ENCODE measurements around the gene CCDC188. TPM values are rescaled to one million over a fixed set of nuclear protein-coding genes. Genes with fewer than 3 reads are reported as not detected.

Gene CCDC188
- total and polyA plus RNA-seq, 10 of the 15 experiments (the other 5 are each of a cell fraction or from before 2014, with no cell fraction given), result not detected

GRCh38 chr22:20165421-20165820 is 14.6 kb upstream of the CCDC188 start (continued):
- no peak for TF ChIP-seq NKRF (conservative IDR thresholded peaks at IDR 0.05)

GRCh38 chr22:20164863-20165262 is 14.0 kb upstream of the CCDC188 start:
- H3K4me1 ChIP-seq (ENCODE audit: control insufficient read depth, insufficient read depth, low read length), result no peaks in the 10 kb centered on the region
- no peaks in the 10 kb centered on the region for H3K79me2 ChIP-seq (ENCODE audit: control insufficient read depth, insufficient read depth, low read length)
- ChIA-PET CTCF (no interaction called here), RAD21 (ENCODE audit: unreplicated experiment) (no interaction called here), SMC1A (ENCODE audit: uncharacterized antibody, unreplicated experiment) (no interaction called here), POLR2A (no interaction called here)
- no peak overlapping the region for H3K27ac ChIP-seq (ENCODE audit: control insufficient read depth, insufficient read depth)
- FAIRE-seq (no peak), DNase-seq (ENCODE audit: low read depth, low spot score) (no peak), ATAC-seq (no peak)
- intact Hi-C loops (cut with micrococcal nuclease; ENCODE audit: unreplicated experiment), result no loop called here
- in situ Hi-C loops (cut with MboI), result no loop called here
- no peak overlapping the region for H2AFZ ChIP-seq (ENCODE audit: control insufficient read depth, low read depth, low read length)
- H3K9ac ChIP-seq (ENCODE audit: control insufficient read depth, insufficient read depth, low read length), result no peak overlapping the region
- BruUV-seq (replicated peaks), result no TSS peak
- TF ChIP-seq NBN (IDR thresholded peaks at IDR 0.05) (no peak), MEF2B (IDR thresholded peaks at IDR 0.05; ENCODE audit: partially characterized antibody, poor library complexity, severe bottlenecking) (no peak), RB1 (IDR thresholded peaks at IDR 0.05; ENCODE audit: borderline replicate concordance) (no peak), NR2F1 (conservative IDR thresholded peaks at IDR 0.05) (no peak), ZBTB4 (CRISPR knock-in tag; IDR thresholded peaks at IDR 0.05) (no peak), SIX5 (IDR thresholded peaks at IDR 0.05; ENCODE audit: low read depth, low read length, severe bottlenecking) (no peak), CUX1 (IDR thresholded peaks at IDR 0.05; ENCODE audit: insufficient replicate concordance, low read depth, low read length) (no peak), ZNF384 (IDR thresholded peaks at IDR 0.05; ENCODE audit: borderline replicate concordance, low read depth, low read length) (no peak)
- WGBS (ENCODE audit: insufficient coverage, insufficient replicate concordance, low lambda C conversion rate, missing lambda C conversion rate), result 46% methylated on average over 11 of the region's 11 CpGs
- H3K27me3 ChIP-seq (replicated peaks in 1 of 2; ENCODE audit: control insufficient read depth in 2 of 2, insufficient read depth in 2 of 2, low read length in 1 of 2), result no peaks in the 10 kb centered on the region
- no peak overlapping the region for H3K4me3 ChIP-seq
- H3K36me3 ChIP-seq (ENCODE audit: control insufficient read depth in 2 of 2, insufficient read depth in 2 of 2, low read length in 1 of 2), result no peaks in the 10 kb centered on the region
- no peaks in the 10 kb centered on the region for H3K9me3 ChIP-seq (replicated peaks; ENCODE audit: control insufficient read depth, insufficient read depth, low read length)
- H3K4me2 ChIP-seq (ENCODE audit: control insufficient read depth, insufficient read depth), result no peak overlapping the region
- no peaks in the 10 kb centered on the region for H4K20me1 ChIP-seq (ENCODE audit: control insufficient read depth, insufficient read depth)

All from GM12878 (cell line).